Lower leg skin (tissue), 3 donors: ENCODE results near the gene WNT6.

Source experiments
- CTCF ChIP-seq, 3 donors: fragments of 450-650 bp; IDR thresholded peaks; one replicate each; pipeline ENCODE4 v1.5.1; 2016; ENCODE audit warnings: antibody characterized with exemption in 3 of 3, mild to moderate bottlenecking in 3 of 3, moderate library complexity in 2 of 3
- POLR2A ChIP-seq, 2 donors: fragments of 450-650 bp; IDR thresholded peaks; one replicate each; pipeline ENCODE4 v1.6.1; 2016 to 2017; ENCODE audit warnings: antibody characterized with exemption in 2 of 2, mild to moderate bottlenecking in 1 of 2, moderate library complexity in 1 of 2

- TF ChIP-seq POLR2A (IDR thresholded peaks at IDR 0.05) (no peak), CTCF (IDR thresholded peaks at IDR 0.05) (no peak)
Observed at GRCh38 chr2:218877891-218878290, 18.3 kb downstream of the WNT6 start.
